GM23248 (cell line): ENCODE data around the gene SOX13. TPM values are rescaled to one million over a fixed set of nuclear protein-coding genes. Genes with fewer than 3 reads are reported as not detected.

Experiments used
- DNase-seq: peaks from one replicate; pipeline ENCODE4 v3.0.0-alpha.2; 2015
- H2AFZ ChIP-seq: fragments of 200-600 bp; sonication (generic); 2 replicates; pipeline ENCODE4 v1.6.1; 2016; ENCODE audit warnings: antibody characterized with exemption
- H3F3A ChIP-seq: fragments of 200-600 bp; sonication (generic); 2 replicates; pipeline ENCODE4 v1.6.1; 2016; ENCODE audit warnings: mild to moderate bottlenecking, antibody characterized with exemption, mixed run types; ENCODE audit not compliant: insufficient read depth
- H3K27ac ChIP-seq: fragments of 200-600 bp; sonication (generic); 2 replicates; pipeline ENCODE4 v1.5.1; 2016; ENCODE audit warnings: mild to moderate bottlenecking
- H3K27me3 ChIP-seq: fragments of 200-600 bp; sonication (generic); replicated peaks from 2 replicates; pipeline ENCODE4 v1.6.1; 2016; ENCODE audit warnings: mild to moderate bottlenecking; ENCODE audit not compliant: insufficient read depth
- H3K36me3 ChIP-seq: fragments of 200-600 bp; sonication (generic); 2 replicates; pipeline ENCODE4 v1.6.1; 2016; ENCODE audit warnings: low read depth, mild to moderate bottlenecking
- H3K4me1 ChIP-seq: fragments of 200-600 bp; sonication (generic); 2 replicates; pipeline ENCODE4 v1.6.1; 2016; ENCODE audit warnings: mild to moderate bottlenecking; ENCODE audit not compliant: insufficient read depth
- H3K4me2 ChIP-seq: fragments of 200-600 bp; sonication (generic); one replicate; pipeline ENCODE4 v1.6.1; 2016; ENCODE audit warnings: mild to moderate bottlenecking; ENCODE audit not compliant: unreplicated experiment
- H3K4me3 ChIP-seq: fragments of 200-600 bp; sonication (generic); 2 replicates; pipeline ENCODE4 v1.5.1; 2016; ENCODE audit warnings: mild to moderate bottlenecking
- H3K79me2 ChIP-seq: fragments of 200-600 bp; sonication (generic); 2 replicates; pipeline ENCODE4 v1.6.1; 2016; ENCODE audit warnings: mild to moderate bottlenecking; ENCODE audit not compliant: insufficient read depth
- H3K9ac ChIP-seq: fragments of 200-600 bp; sonication (generic); 2 replicates; pipeline ENCODE4 v1.6.1; 2016; ENCODE audit warnings: mild to moderate bottlenecking
- H3K9me2 ChIP-seq: fragments of 200-600 bp; sonication (generic); 2 replicates; pipeline ENCODE4 v1.6.1; 2016; ENCODE audit warnings: mixed run types, mild to moderate bottlenecking, moderate library complexity; ENCODE audit not compliant: insufficient read depth
- H3K9me3 ChIP-seq: fragments of 200-600 bp; sonication (generic); one replicate; pipeline ENCODE4 v1.6.1; 2017; ENCODE audit warnings: low read depth
- H4K20me1 ChIP-seq: fragments of 200-600 bp; sonication (generic); 2 replicates; pipeline ENCODE4 v1.6.0; 2016; ENCODE audit not compliant: insufficient read depth
- EZH2 ChIP-seq: fragments of 200-600 bp; sonication (generic); IDR thresholded peaks from 2 replicates; pipeline ENCODE4 v1.6.1; 2018; ENCODE audit warnings: antibody characterized with exemption, mild to moderate bottlenecking; ENCODE audit not compliant: insufficient read depth, poor library complexity, severe bottlenecking
- EZH2phosphoT487 ChIP-seq: fragments of 200-600 bp; sonication (generic); IDR thresholded peaks from 2 replicates; pipeline ENCODE4 v1.6.1; 2018; ENCODE audit warnings: antibody characterized with exemption, moderate library complexity, mild to moderate bottlenecking, low read depth; ENCODE audit not compliant: insufficient read depth
- WGBS, 2 experiments: methylation state at CpG; one replicate each; pipeline ENCODE4 v1.1.6; 2015 to 2017; ENCODE audit warnings: low lambda C conversion rate in 2 of 2, low coverage in 1 of 2; ENCODE audit errors: missing lambda C conversion rate in 2 of 2; 5-methylcytosine and 5-hydroxymethylcytosine counted together
- in situ Hi-C: fragments of 300-500 bp; cut with MboI; formaldehyde crosslinking; loops from 2 replicates; pipeline ENCODE4 v1.15.0; 2020
- polyA plus RNA-seq: library from polyadenylated mRNA; unstranded; fragments of >200 nt; fragmentation: Nextera tagmentation; extraction: Ambion mirVana; gene quantifications from 2 replicates; pipeline ENCODE4 v1.2.1, GENCODE V29; 2016
- total RNA-seq: library from RNA; depleted of rRNA; stranded (reverse); fragments of >200 nt; shearing (Covaris generic); gene quantifications from 2 replicates; pipeline ENCODE4 v1.2.3, GENCODE V29; 2014

The SOX13 gene
- total and polyA plus RNA-seq, 2 experiments from 2014 or later = 3.0 to 5.5 TPM

DNA sequence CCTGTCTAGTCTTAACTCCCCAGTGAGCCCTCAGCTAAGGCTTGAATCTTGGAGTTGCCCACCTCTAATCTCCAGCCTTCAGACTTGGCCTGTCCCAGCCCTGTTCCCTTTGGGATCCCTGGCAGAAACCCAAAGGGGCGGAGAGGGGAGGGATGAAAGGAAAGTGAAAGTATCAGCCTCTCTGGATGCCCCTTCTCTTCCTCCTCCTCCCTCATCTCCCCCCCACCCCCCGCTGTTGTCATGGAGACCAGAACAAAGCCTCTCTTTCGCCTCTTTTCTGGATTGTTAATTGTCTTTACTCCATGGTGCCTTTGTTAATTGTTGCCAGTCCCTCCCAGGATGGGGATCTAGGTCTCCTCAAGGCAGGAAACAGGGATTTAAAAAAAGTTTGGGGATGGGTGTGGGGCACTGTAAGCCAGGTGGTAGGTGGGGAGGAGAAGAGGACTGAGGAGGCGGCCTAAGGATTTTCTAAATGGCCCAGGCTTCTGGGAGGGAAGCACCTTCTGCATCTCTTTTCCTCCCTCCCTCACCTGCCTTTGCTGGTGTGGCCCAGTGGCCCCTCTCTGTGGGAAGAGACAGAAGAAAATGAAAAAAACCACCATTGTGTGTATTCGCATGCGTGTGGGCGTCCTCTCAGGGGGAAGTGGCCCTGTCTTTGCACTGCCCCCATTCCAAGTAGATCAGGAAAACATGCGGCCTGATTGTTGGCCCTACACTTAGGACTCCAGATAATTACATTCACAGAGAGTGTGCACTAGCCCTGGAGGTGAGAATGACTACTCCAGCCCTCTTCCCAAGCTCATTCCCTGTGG is 7.5 kb upstream of the SOX13 start:
- no peaks in the 10 kb centered on the region for H3F3A ChIP-seq
- no peak overlapping the region for H3K9ac ChIP-seq
- no peak overlapping the region for H3K4me3 ChIP-seq
- H3K79me2 ChIP-seq = no peaks in the 10 kb centered on the region
- no peaks in the 10 kb centered on the region for H3K9me3 ChIP-seq
- no peak overlapping the region for H3K4me2 ChIP-seq
- H2AFZ ChIP-seq = no peak overlapping the region
- no peaks in the 10 kb centered on the region for H4K20me1 ChIP-seq
- TF ChIP-seq EZH2phosphoT487 (no peak), EZH2 (no peak)
- in situ Hi-C loops = no loop called here
- no peaks in the 10 kb centered on the region for H3K27me3 ChIP-seq
- no peak overlapping the region for H3K27ac ChIP-seq
- no peaks in the 10 kb centered on the region for H3K9me2 ChIP-seq
- H3K36me3 ChIP-seq = no peaks in the 10 kb centered on the region
- WGBS, 2 experiments = 68 to 76% methylated on average over 8 of the region's 8 CpGs
- DNase-seq = peak; percentile 3
- no peaks in the 10 kb centered on the region for H3K4me1 ChIP-seq

GRCh38 chr1:204065986-204066300 is 7.0 kb upstream of the SOX13 start:
- DNase-seq = no peak
- Histone ChIP-seq H4K20me1 (no peaks in the 10 kb centered on the region), H3F3A (no peaks in the 10 kb centered on the region), H3K27ac (no peak overlapping the region), H3K79me2 (no peaks in the 10 kb centered on the region), H3K36me3 (no peaks in the 10 kb centered on the region), H3K4me2 (no peak overlapping the region), H3K9me2 (no peaks in the 10 kb centered on the region), H3K27me3 (no peaks in the 10 kb centered on the region), H3K9me3 (no peaks in the 10 kb centered on the region), H2AFZ (no peak overlapping the region), H3K4me1 (no peaks in the 10 kb centered on the region), H3K4me3 (no peak overlapping the region), H3K9ac (no peak overlapping the region)
- 93% methylated on average over 7 of the region's 7 CpGs for WGBS, 2 experiments
- TF ChIP-seq EZH2phosphoT487 (no peak), EZH2 (no peak)
- in situ Hi-C loops = no loop called here

DNA sequence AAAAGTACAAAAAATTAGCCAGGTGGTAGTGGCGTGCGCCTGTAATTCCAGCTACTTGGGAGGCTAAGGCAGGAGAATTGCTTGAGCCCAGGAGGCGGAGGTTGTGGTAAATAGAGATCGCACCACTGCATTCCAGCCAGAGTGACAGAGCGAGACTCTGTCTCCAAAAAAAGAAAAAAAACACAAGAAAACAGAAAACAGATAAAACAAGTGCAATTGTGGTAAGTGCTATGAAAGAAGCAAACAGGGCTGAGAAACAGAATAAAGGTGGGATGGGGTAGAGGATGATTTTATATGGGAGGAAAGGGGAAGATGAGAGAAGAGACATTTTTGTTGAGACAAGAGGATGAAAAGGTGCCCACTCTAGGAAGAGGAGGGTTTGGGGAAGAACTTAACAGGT is 5.0 kb upstream of the SOX13 start:
- no peaks in the 10 kb centered on the region for H4K20me1 ChIP-seq
- no peak overlapping the region for H3K27ac ChIP-seq
- no peak for DNase-seq
- in situ Hi-C loops = no loop called here
- no peak overlapping the region for H3K4me3 ChIP-seq
- H3K9me2 ChIP-seq = no peaks in the 10 kb centered on the region
- no peak overlapping the region for H3K9ac ChIP-seq
- H3K9me3 ChIP-seq = no peaks in the 10 kb centered on the region
- H3K27me3 ChIP-seq = no peaks in the 10 kb centered on the region
- TF ChIP-seq EZH2phosphoT487 (no peak), EZH2 (no peak)
- H2AFZ ChIP-seq = no peak overlapping the region
- no peak overlapping the region for H3K4me2 ChIP-seq
- H3F3A ChIP-seq = no peaks in the 10 kb centered on the region
- no peaks in the 10 kb centered on the region for H3K79me2 ChIP-seq
- no peaks in the 10 kb centered on the region for H3K36me3 ChIP-seq
- no peaks in the 10 kb centered on the region for H3K4me1 ChIP-seq
- 84 to 88% methylated on average over 5 of the region's 5 CpGs for WGBS, 2 experiments

GRCh38 chr1:204069887-204070286 is 3.0 kb upstream of the SOX13 start:
- Histone ChIP-seq H3K4me2 (no peak overlapping the region), H3K4me1 (no peaks in the 10 kb centered on the region), H3F3A (no peaks in the 10 kb centered on the region), H3K9me2 (no peaks in the 10 kb centered on the region), H4K20me1 (no peaks in the 10 kb centered on the region), H3K36me3 (no peaks in the 10 kb centered on the region), H3K79me2 (peaks cover 13% of the 10 kb centered on the region), H3K4me3 (no peak overlapping the region), H2AFZ (no peak overlapping the region), H3K9ac (no peak overlapping the region), H3K9me3 (no peaks in the 10 kb centered on the region), H3K27me3 (no peaks in the 10 kb centered on the region), H3K27ac (no peak overlapping the region)
- WGBS, 2 experiments = 93 to 95% methylated on average over 1 of the region's 1 CpG
- no peak for TF ChIP-seq EZH2phosphoT487
- no peak for TF ChIP-seq EZH2
- DNase-seq = no peak
- in situ Hi-C loops = no loop called here

- Histone ChIP-seq H3K79me2 (peaks cover 24% of the 10 kb centered on the region), H3K9me2 (no peaks in the 10 kb centered on the region), H3K4me2 (no peak overlapping the region), H3K4me3 (no peak overlapping the region), H3K4me1 (peaks cover 7% of the 10 kb centered on the region; the same call in 1 of the 2 replicates), H3K9me3 (no peaks in the 10 kb centered on the region), H4K20me1 (no peaks in the 10 kb centered on the region), H3K27me3 (no peaks in the 10 kb centered on the region), H3K9ac (no peak overlapping the region), H3K36me3 (no peaks in the 10 kb centered on the region), H3K27ac (no peak overlapping the region), H3F3A (no peaks in the 10 kb centered on the region), H2AFZ (no peak overlapping the region)
- DNase-seq = no peak
- no peak for TF ChIP-seq EZH2phosphoT487
- TF ChIP-seq EZH2 = no peak
- in situ Hi-C loops = no loop called here
- 86 to 88% methylated on average over 6 of the region's 6 CpGs for WGBS, 2 experiments
Observed at GRCh38 chr1:204070895-204071294, 2.0 kb upstream of the SOX13 start.
